ENCODE measurements around the gene TSPAN11.
A peak's percentile ranks its signal among the peaks of the same experiment; 100 is the strongest.

DNA sequence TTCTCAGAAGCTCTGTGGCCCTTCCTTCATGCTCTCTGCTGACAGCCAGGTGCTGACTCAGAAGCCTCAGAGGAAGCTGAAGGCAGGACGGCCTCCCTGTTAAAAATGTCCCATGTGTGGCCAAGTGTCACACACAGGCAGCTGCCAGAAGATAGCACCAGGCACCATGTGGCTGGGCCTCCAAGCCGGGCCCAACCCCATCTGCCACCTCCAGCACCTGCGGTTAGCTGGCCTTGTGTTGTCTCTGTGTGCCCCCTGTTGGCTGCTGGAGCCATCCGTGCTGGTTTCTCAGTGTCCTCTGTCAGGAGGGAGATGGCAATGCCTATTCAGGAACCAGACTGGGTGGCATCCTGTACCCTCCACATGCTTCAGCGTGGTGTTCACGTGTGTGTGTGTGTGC is 63.2 kb downstream of the TSPAN11 start:
- TF ChIP-seq, protein P1, sequence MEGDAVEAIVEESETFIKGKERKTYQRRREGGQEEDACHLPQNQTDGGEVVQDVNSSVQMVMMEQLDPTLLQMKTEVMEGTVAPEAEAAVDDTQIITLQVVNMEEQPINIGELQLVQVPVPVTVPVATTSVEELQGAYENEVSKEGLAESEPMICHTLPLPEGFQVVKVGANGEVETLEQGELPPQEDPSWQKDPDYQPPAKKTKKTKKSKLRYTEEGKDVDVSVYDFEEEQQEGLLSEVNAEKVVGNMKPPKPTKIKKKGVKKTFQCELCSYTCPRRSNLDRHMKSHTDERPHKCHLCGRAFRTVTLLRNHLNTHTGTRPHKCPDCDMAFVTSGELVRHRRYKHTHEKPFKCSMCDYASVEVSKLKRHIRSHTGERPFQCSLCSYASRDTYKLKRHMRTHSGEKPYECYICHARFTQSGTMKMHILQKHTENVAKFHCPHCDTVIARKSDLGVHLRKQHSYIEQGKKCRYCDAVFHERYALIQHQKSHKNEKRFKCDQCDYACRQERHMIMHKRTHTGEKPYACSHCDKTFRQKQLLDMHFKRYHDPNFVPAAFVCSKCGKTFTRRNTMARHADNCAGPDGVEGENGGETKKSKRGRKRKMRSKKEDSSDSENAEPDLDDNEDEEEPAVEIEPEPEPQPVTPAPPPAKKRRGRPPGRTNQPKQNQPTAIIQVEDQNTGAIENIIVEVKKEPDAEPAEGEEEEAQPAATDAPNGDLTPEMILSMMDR (IDR thresholded peaks at IDR 0.05; ENCODE audit: poor library complexity), result peak; percentile 32
- TF ChIP-seq EZH2 (IDR thresholded peaks at IDR 0.05; ENCODE audit: borderline replicate concordance), result no peak
- no peak for TF ChIP-seq EZH2phosphoT487 (IDR thresholded peaks at IDR 0.05; ENCODE audit: low read depth, severe bottlenecking, unreplicated experiment)

All from hepatocyte (in vitro differentiated cells).